Ovary (tissue), 3 donors: Measurements from ENCODE around the gene GRAP2.

Experiments
- EP300 ChIP-seq: sonication (generic); formaldehyde crosslinking; IDR thresholded peaks from one replicate; pipeline ENCODE4 v1.6.1; 2017; ENCODE audit warnings: antibody characterized with exemption
- POLR2A ChIP-seq: fragments of 450-650 bp; IDR thresholded peaks from one replicate; pipeline ENCODE4 v1.6.1; 2017; ENCODE audit warnings: antibody characterized with exemption, mild to moderate bottlenecking, moderate library complexity
- TF ChIP-seq, protein P1 (sequence below), 3 donors: fragments of 450-650 bp in 2 of 3; fragments of 200-600 bp in 1 of 3; IDR thresholded peaks; one replicate each; pipeline versions ENCODE4 v1.5.1 to v1.8.0; 2016 to 2022; ENCODE audit warnings: antibody characterized with exemption in 3 of 3, mild to moderate bottlenecking in 1 of 3
- donor health status: DM: no; HTN: no; CAD: no.

DNA sequence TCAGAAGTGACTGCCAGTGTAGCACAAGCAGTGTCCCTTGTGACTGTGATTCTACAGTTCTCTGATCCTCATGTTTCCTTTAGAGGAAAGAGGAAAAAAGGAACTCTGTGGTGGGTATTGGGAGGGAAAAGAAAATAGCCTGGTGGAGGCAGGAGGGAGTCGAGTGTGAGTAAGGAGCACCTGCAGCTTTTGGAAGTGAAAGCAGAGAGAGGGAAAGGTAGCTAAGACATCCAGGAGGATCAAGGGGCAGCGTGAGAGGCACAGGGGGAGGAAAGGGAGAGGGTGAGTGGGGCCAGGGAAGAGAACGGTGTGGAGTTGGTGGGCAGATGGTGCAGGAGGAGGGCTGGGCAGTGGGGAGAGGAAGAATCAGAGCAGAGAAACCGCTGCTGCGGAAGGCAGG is 71.8 kb downstream of the GRAP2 start:
- TF ChIP-seq EP300 (no peak), POLR2A (no peak)
- TF ChIP-seq, protein P1, sequence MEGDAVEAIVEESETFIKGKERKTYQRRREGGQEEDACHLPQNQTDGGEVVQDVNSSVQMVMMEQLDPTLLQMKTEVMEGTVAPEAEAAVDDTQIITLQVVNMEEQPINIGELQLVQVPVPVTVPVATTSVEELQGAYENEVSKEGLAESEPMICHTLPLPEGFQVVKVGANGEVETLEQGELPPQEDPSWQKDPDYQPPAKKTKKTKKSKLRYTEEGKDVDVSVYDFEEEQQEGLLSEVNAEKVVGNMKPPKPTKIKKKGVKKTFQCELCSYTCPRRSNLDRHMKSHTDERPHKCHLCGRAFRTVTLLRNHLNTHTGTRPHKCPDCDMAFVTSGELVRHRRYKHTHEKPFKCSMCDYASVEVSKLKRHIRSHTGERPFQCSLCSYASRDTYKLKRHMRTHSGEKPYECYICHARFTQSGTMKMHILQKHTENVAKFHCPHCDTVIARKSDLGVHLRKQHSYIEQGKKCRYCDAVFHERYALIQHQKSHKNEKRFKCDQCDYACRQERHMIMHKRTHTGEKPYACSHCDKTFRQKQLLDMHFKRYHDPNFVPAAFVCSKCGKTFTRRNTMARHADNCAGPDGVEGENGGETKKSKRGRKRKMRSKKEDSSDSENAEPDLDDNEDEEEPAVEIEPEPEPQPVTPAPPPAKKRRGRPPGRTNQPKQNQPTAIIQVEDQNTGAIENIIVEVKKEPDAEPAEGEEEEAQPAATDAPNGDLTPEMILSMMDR (IDR thresholded peaks at IDR 0.05) = no peak
